DND-41 (cell line): Measurements from ENCODE around the gene PINLYP.

ENCODE experiments used
- CTCF ChIP-seq: IDR thresholded peaks from 2 replicates; pipeline ENCODE4 v1.5.1; 2012; ENCODE audit warnings: borderline replicate concordance, low read length, moderate library complexity, mild to moderate bottlenecking; ENCODE audit not compliant: poor library complexity, severe bottlenecking; ENCODE audit errors: extremely low read depth
- EZH2 ChIP-seq: IDR thresholded peaks from 3 replicates; pipeline ENCODE4 v1.6.1; 2012; ENCODE audit warnings: borderline replicate concordance, low read depth, mild to moderate bottlenecking, moderate library complexity, low read length, inconsistent platforms; ENCODE audit not compliant: severe bottlenecking

GRCh38 chr19:43605875-43606568, 30.4 kb downstream of the PINLYP start:
- TF ChIP-seq CTCF, result no peak
- TF ChIP-seq EZH2, result no peak
